ENCODE results near the gene DLG2.
"Not testable (repeated sequence)": the region's sequence is repeated elsewhere in the genome, so short reads cannot be mapped to it uniquely, and the experiment has no call there.

Gene DLG2

GRCh38 chr11:83427501-83427900 lies 2199.6 kb downstream of the DLG2 start:
- no peak for DNase-seq (ENCODE audit: low spot score)
- no peak for TF ChIP-seq CTCF (IDR thresholded peaks at IDR 0.05; ENCODE audit: borderline replicate concordance, control extremely low read depth, extremely low read depth, insufficient read depth, missing control alignments)
- in situ Hi-C loops (cut with MboI; ENCODE audit: low sequenced_read_pairs, unreplicated experiment): no loop called here

GRCh38 chr11:83425137-83425466 lies 2202.0 kb downstream of the DLG2 start:
- in situ Hi-C loops (cut with MboI; ENCODE audit: low sequenced_read_pairs, unreplicated experiment): no loop called here
- no peak for DNase-seq (ENCODE audit: low spot score)
- TF ChIP-seq CTCF (IDR thresholded peaks at IDR 0.05; ENCODE audit: borderline replicate concordance, control extremely low read depth, extremely low read depth, insufficient read depth, missing control alignments): no peak

GRCh38 chr11:83424376-83425136 lies 2202.6 kb downstream of the DLG2 start:
- no peak for TF ChIP-seq CTCF (IDR thresholded peaks at IDR 0.05; ENCODE audit: borderline replicate concordance, control extremely low read depth, extremely low read depth, insufficient read depth, missing control alignments)
- DNase-seq (ENCODE audit: low spot score): no peak
- in situ Hi-C loops (cut with MboI; ENCODE audit: low sequenced_read_pairs, unreplicated experiment): no loop called here

DNA sequence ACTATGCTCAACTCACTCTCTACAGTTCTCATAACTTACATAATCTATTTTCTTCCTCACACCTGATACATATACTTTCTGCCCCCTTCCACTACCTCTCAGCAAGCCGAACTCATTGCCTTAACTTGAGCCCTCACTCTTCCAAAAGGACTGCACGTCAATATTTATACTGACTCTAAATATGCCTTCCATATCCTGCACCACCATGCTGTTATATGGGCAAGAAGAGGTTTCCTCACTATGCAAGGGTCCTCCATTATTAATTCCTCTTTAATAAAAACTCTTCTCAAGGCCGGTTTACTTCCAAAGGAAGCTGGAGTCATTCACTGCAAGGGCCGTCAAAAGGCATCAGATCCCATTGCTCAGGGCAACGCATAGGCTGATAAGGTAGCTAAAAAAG lies 2204.5 kb downstream of the DLG2 start:
- DNase-seq (ENCODE audit: low spot score); in situ Hi-C loops (cut with MboI; ENCODE audit: low sequenced_read_pairs, unreplicated experiment): not testable (repeated sequence)

DNA sequence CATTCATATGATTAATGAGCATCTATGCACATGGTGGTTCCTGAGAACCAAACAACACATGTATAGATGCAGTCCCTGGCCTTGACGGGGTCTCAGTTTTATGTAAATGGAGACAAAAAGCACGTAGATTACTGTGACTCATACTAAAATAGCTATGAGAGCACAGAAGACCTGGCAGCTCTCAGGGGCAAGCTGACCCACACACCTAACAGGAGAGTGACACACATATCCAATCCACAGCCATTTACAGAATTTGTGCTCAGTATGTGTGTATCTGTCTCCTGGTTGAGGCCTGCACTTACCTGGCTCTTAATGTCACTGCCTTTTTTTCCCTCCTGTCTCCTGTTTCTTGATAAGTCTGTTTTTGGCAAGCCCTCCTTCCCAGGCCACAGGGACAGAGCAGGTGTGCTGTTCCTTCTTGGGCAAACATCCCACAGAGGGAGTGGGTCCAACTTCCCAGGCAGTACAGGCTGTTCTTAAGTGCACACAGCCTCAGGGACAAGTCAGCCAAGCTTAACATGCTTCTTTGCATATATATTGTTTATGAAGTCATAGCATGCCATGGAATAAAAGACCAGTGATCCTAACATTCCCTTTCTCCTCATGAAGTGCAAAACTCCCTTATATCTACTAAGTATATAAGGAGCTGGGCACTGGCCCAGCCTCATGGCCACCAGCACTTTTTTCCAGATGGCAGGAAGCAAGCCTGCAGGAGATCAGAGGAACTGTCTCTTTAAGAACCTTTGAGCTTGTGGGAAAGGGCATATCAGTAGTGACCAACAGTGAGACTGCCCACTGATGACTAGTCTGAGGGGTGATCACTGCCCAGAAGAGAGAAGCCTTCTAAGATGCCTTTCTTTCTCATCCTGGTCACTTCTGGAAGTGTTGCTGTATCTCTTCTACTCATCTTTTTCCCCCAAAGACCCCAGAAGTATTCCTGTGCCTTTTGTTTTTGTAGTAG lies 2216.3 kb downstream of the DLG2 start:
- DNase-seq (ENCODE audit: low spot score): no peak
- in situ Hi-C loops (cut with MboI; ENCODE audit: low sequenced_read_pairs, unreplicated experiment): no loop called here

GRCh38 chr11:83409891-83410290 lies 2217.3 kb downstream of the DLG2 start:
- TF ChIP-seq CTCF (IDR thresholded peaks at IDR 0.05; ENCODE audit: borderline replicate concordance, control extremely low read depth, extremely low read depth, insufficient read depth, missing control alignments): no peak
- in situ Hi-C loops (cut with MboI; ENCODE audit: low sequenced_read_pairs, unreplicated experiment): no loop called here
- DNase-seq (ENCODE audit: low spot score): no peak

More for the DNA sequence above, 2216.3 kb downstream of the DLG2 start:
- TF ChIP-seq CTCF (IDR thresholded peaks at IDR 0.05; ENCODE audit: borderline replicate concordance, control extremely low read depth, extremely low read depth, insufficient read depth, missing control alignments): no peak

DNA sequence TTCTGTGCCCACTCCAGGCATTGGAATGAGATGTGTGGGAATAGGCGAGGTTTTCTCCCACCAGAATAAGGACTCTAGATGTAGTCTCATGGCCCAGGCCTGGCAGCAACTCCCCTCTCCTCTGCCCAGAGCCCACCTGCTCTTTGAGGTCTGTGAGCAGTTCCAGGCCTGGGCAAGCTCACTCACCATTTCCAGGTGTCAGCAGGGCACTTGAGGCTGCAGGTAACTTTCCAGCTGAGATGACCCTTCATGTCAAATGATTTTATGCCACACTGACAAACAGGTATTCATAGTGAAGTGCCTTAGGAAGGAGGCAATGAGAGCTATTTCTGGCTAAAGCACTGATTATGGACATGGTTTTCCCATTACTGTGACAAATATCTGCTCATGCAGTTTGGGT lies 2217.7 kb downstream of the DLG2 start:
- in situ Hi-C loops (cut with MboI; ENCODE audit: low sequenced_read_pairs, unreplicated experiment): no loop called here
- DNase-seq (ENCODE audit: low spot score): no peak
- TF ChIP-seq CTCF (IDR thresholded peaks at IDR 0.05; ENCODE audit: borderline replicate concordance, control extremely low read depth, extremely low read depth, insufficient read depth, missing control alignments): no peak
